Gastroesophageal sphincter (tissue), 4 donors: ENCODE results near the gene POLD2. TPM values are rescaled to one million over a fixed set of nuclear protein-coding genes. Genes with fewer than 3 reads are reported as not detected.
A peak's percentile ranks its signal among the peaks of the same experiment; 100 is the strongest.
"Not testable (repeated sequence)": the region's sequence is repeated elsewhere in the genome, so short reads cannot be mapped to it uniquely, and the experiment has no call there.

Experiments used
- ATAC-seq: fragments of 150-250 bp; one replicate; pipeline ENCODE4 v1.9.1; 2016; ENCODE audit warnings: mild to moderate bottlenecking, moderate library complexity
- H3K27ac ChIP-seq, 4 donors: fragments of 200-600 bp; sonication (generic) in 3 of 4; 1 replicate in 3 of 4; 2 replicates in 1 of 4; pipeline ENCODE4 v1.5.1; 2016 to 2019
- H3K27me3 ChIP-seq: fragments of 200-600 bp; sonication (generic); one replicate; pipeline ENCODE4 v1.5.1; 2019
- H3K36me3 ChIP-seq, 2 donors: fragments of 200-600 bp; sonication (generic); one replicate each; pipeline ENCODE4 v1.5.1; 2019; ENCODE audit warnings: control low read depth in 1 of 2
- H3K4me1 ChIP-seq, 3 donors: fragments of 200-600 bp; sonication (generic); 1 replicate in 2 of 3; 2 replicates in 1 of 3; pipeline ENCODE4 v1.5.1; 2016 to 2019; ENCODE audit warnings: control low read depth in 2 of 3
- H3K4me3 ChIP-seq, 2 donors: fragments of 200-600 bp; sonication (generic); one replicate each; pipeline ENCODE4 v1.5.1; 2019; ENCODE audit warnings: mild to moderate bottlenecking in 1 of 2, moderate library complexity in 1 of 2
- H3K9me3 ChIP-seq, 3 donors: fragments of 200-600 bp; sonication (generic); one replicate each; pipeline ENCODE4 v1.5.1; 2017 to 2019; ENCODE audit warnings: control low read depth in 2 of 3
- CTCF ChIP-seq, 4 experiments: fragments of 200-600 bp in 2 of 4; fragments of 450-650 bp in 2 of 4; sonication (generic) in 1 of 4; IDR thresholded peaks; one replicate each; pipeline ENCODE4 v1.5.1; 2017 to 2019; ENCODE audit warnings: antibody characterized with exemption in 4 of 4, mild to moderate bottlenecking in 2 of 4, moderate library complexity in 2 of 4
- EP300 ChIP-seq: sonication (generic); formaldehyde crosslinking; IDR thresholded peaks from one replicate; pipeline ENCODE4 v1.6.1; 2017; ENCODE audit warnings: antibody characterized with exemption, mild to moderate bottlenecking
- POLR2A ChIP-seq, 2 donors: fragments of 450-650 bp; IDR thresholded peaks; one replicate each; pipeline ENCODE4 v1.6.1; 2017; ENCODE audit warnings: antibody characterized with exemption in 2 of 2, mild to moderate bottlenecking in 2 of 2, moderate library complexity in 1 of 2
- POLR2AphosphoS5 ChIP-seq: sonication (generic); formaldehyde crosslinking; IDR thresholded peaks from one replicate; pipeline ENCODE4 v1.6.1; 2017; ENCODE audit warnings: antibody characterized with exemption
- WGBS, 2 donors: methylation state at CpG; one replicate each; pipeline ENCODE4 v1.1.5; 2018; ENCODE audit warnings: low coverage in 1 of 2; 5-methylcytosine and 5-hydroxymethylcytosine counted together
- total RNA-seq, 4 donors: library from RNA; depleted of rRNA; stranded (reverse); fragments of >200 nt; gene quantifications; one replicate each; pipeline ENCODE4 v1.1.0, GENCODE V29; 2016

The POLD2 gene
- total RNA-seq, result 10 to 100 TPM; 45.3 to 52.6 (median 50.8) TPM

GRCh38 chr7:44123190-44124003, at the start of gene POLD2:
Gene POLD2, minus strand, starts transcription at chr7:44123548. Its CDS starts 1,495 bp downstream, at chr7:44122053.
- Histone ChIP-seq H3K4me1 (peaks cover 5 to 49% (median 13%) of the 10 kb centered on the region in 3 donors), H3K36me3 (peaks cover 0 to 34% of the 10 kb centered on the region in 2 donors), H3K4me3 (peak within 1 kb of the TSS; percentile 80 to 84), H3K27ac (peak within 1 kb of the TSS; percentile 84 to 94 (median 92)), H3K9me3 (no peaks in the 10 kb centered on the region), H3K27me3 (no peaks in the 10 kb centered on the region)
- WGBS, 2 donors, result 0% methylated on average over 4 to 7 of the region's 86 CpGs
- TF ChIP-seq POLR2AphosphoS5, result peak; percentile 64
- TF ChIP-seq EP300, result no peak
- peak; percentile 60 to 68 for TF ChIP-seq POLR2A (IDR thresholded peaks at IDR 0.05)
- peak in 2 of 4 experiments; percentile 10 to 29 for TF ChIP-seq CTCF (IDR thresholded peaks at IDR 0.05)
- peak; percentile 99 for ATAC-seq

GRCh38 chr7:44172803-44173424, 49.6 kb upstream of the POLD2 start:
- WGBS, 2 donors, result 80 to 87% methylated on average over 6 of the region's 6 CpGs

GRCh38 chr7:44172352-44172751, 49.0 kb upstream of the POLD2 start:
- H3K27ac ChIP-seq, result no peak overlapping the region
- H3K36me3 ChIP-seq, result no peaks in the 10 kb centered on the region
- TF ChIP-seq CTCF (IDR thresholded peaks at IDR 0.05) (no peak), POLR2AphosphoS5 (no peak), POLR2A (IDR thresholded peaks at IDR 0.05) (no peak), EP300 (no peak)
- no peak overlapping the region for H3K4me3 ChIP-seq
- peaks cover 0 to 5% (median 0%) of the 10 kb centered on the region in 3 donors for H3K9me3 ChIP-seq
- H3K4me1 ChIP-seq, result no peaks in the 10 kb centered on the region
- ATAC-seq, result no peak
- peaks cover 8% of the 10 kb centered on the region for H3K27me3 ChIP-seq

More at GRCh38 chr7:44172803-44173424, 49.6 kb upstream of the POLD2 start:
- no peaks in the 10 kb centered on the region for H3K4me1 ChIP-seq
- ATAC-seq, result no peak
- no peak overlapping the region for H3K27ac ChIP-seq
- H3K27me3 ChIP-seq, result peaks cover 12% of the 10 kb centered on the region
- H3K9me3 ChIP-seq, result peaks cover 0 to 5% (median 0%) of the 10 kb centered on the region in 3 donors
- TF ChIP-seq POLR2A (IDR thresholded peaks at IDR 0.05) (no peak), EP300 (no peak), POLR2AphosphoS5 (no peak), CTCF (IDR thresholded peaks at IDR 0.05) (no peak)
- no peak overlapping the region for H3K4me3 ChIP-seq
- H3K36me3 ChIP-seq, result no peaks in the 10 kb centered on the region

- not testable (repeated sequence) for H3K27me3 ChIP-seq
Observed at GRCh38 chr7:44171901-44172300, 48.6 kb upstream of the POLD2 start.

GRCh38 chr7:44167920-44168319, 44.6 kb upstream of the POLD2 start:
- no peaks in the 10 kb centered on the region for H3K4me1 ChIP-seq
- no peaks in the 10 kb centered on the region for H3K36me3 ChIP-seq
- ATAC-seq, result no peak
- no peaks in the 10 kb centered on the region for H3K27me3 ChIP-seq
- H3K9me3 ChIP-seq, result peaks cover 0 to 5% (median 0%) of the 10 kb centered on the region in 3 donors
- H3K4me3 ChIP-seq, result no peak overlapping the region
- TF ChIP-seq CTCF (IDR thresholded peaks at IDR 0.05) (no peak), EP300 (no peak), POLR2A (IDR thresholded peaks at IDR 0.05) (no peak), POLR2AphosphoS5 (no peak)
- no peak overlapping the region for H3K27ac ChIP-seq

More at GRCh38 chr7:44171901-44172300, 48.6 kb upstream of the POLD2 start:
- H3K27ac ChIP-seq, H3K9me3 ChIP-seq, ATAC-seq, H3K4me1 ChIP-seq, H3K36me3 ChIP-seq, H3K4me3 ChIP-seq: not testable (repeated sequence)
- 92 to 95% methylated on average over 3 to 8 of the region's 9 CpGs for WGBS, 2 donors
